ENCODE data around the gene TACO1. TPM values are rescaled to one million over a fixed set of nuclear protein-coding genes. Genes with fewer than 3 reads are reported as not detected.

TACO1 gene
- 51.3 to 56.5 TPM (median 54.4 TPM) in 5 replicates for total RNA-seq (2022; extraction: Qiagen RNA extraction; ENCODE audit: low read depth)

DNA sequence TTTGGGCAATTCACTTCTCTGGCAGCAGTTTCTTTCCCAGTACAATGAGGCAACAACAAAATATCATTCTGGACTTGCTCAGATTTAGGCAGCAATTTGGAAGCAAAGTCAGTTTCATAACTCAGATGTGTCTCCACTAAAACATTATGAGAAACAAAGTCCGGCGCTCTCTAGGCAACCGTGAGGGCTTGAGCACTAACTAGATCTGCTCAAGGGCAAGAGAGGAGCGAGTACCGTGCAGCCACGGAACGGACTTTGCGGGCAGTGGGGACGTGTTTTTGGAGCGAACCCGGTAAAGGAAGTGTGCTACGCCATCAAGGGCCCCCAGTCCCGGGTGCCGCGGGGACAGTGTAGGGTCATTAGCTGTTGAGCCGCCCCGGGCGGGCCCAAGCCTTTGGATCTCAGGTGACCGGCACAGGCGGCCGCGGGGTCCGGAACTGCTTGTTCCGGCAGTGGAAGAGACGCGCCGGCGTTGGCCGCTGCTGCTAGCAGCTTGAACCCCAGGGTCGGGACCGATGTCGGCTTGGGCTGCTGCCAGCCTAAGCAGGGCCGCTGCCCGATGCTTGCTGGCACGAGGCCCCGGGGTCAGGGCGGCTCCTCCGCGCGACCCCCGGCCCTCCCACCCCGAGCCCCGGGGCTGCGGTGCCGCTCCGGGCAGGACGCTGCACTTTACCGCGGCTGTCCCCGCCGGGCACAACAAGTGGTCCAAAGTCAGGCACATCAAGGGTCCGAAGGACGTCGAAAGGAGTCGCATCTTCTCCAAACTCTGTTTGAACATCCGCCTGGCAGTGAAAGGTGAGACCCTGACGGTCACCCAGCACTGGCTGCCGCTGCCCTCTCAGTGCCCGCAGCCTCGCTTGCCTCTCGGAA lies at the start of gene TACO1:
Gene TACO1, plus strand, starts transcription at position 327 of the 870 bp plus-strand sequence. Its CDS starts 189 bp downstream, at position 516.

GRCh38 chr17:63621684-63622573 lies 21.2 kb downstream of the TACO1 start, which contains the start of gene MAP3K3:
MAP3K3 (plus strand) TSS chr17:63622417; CDS start chr17:63622760, 343 bp downstream.

Other genes with a start within 250 kb of the TACO1 start
- gene CYB561, start 154.6 kb upstream of the TACO1 start, total RNA-seq (2022; extraction: Qiagen RNA extraction; ENCODE audit: low read depth) = 28.4 to 32.0 TPM (median 29.1 TPM) in 5 replicates
- gene ACE, start 123.8 kb upstream of the TACO1 start, total RNA-seq (2022; extraction: Qiagen RNA extraction; ENCODE audit: low read depth) = 0.21 to 0.57 TPM (median 0.37 TPM) in 5 replicates
- not detected in 5 replicates for gene KCNH6, start 77.5 kb upstream of the TACO1 start, total RNA-seq (2022; extraction: Qiagen RNA extraction; ENCODE audit: low read depth)
- gene DCAF7, start 50.4 kb upstream of the TACO1 start, total RNA-seq (2022; extraction: Qiagen RNA extraction; ENCODE audit: low read depth) = 49.5 to 66.7 TPM (median 62.2 TPM) in 5 replicates
- 13.5 to 19.5 TPM (median 16.3 TPM) in 5 replicates for gene MAP3K3, start 21.5 kb downstream of the TACO1 start, total RNA-seq (2022; extraction: Qiagen RNA extraction; ENCODE audit: low read depth)
- gene LIMD2, start 99.2 kb downstream of the TACO1 start, total RNA-seq (2022; extraction: Qiagen RNA extraction; ENCODE audit: low read depth) = 9.6 to 12.7 TPM (median 11.0 TPM) in 5 replicates
- 24.9 to 30.7 TPM (median 27.0 TPM) in 5 replicates for gene STRADA, start 140.9 kb downstream of the TACO1 start, total RNA-seq (2022; extraction: Qiagen RNA extraction; ENCODE audit: low read depth)
- 99.5 to 128 TPM (median 109 TPM) in 5 replicates for gene CCDC47, start 172.7 kb downstream of the TACO1 start, total RNA-seq (2022; extraction: Qiagen RNA extraction; ENCODE audit: low read depth)
- 94.9 to 104 TPM (median 99.5 TPM) in 5 replicates for gene DDX42, start 173.3 kb downstream of the TACO1 start, total RNA-seq (2022; extraction: Qiagen RNA extraction; ENCODE audit: low read depth)
- gene PSMC5, start 226.5 kb downstream of the TACO1 start, total RNA-seq (2022; extraction: Qiagen RNA extraction; ENCODE audit: low read depth) = 212 to 238 TPM (median 224 TPM) in 5 replicates
- 58.9 to 69.1 TPM (median 61.6 TPM) in 5 replicates for gene FTSJ3, start 226.8 kb downstream of the TACO1 start, total RNA-seq (2022; extraction: Qiagen RNA extraction; ENCODE audit: low read depth)
- 50.3 to 66.7 TPM (median 60.9 TPM) in 5 replicates for gene SMARCD2, start 241.8 kb downstream of the TACO1 start, total RNA-seq (2022; extraction: Qiagen RNA extraction; ENCODE audit: low read depth)